Caco-2 (cell line): ENCODE data around the gene KPNA2. TPM values are rescaled to one million over a fixed set of nuclear protein-coding genes. Genes with fewer than 3 reads are reported as not detected.
A peak's percentile ranks its signal among the peaks of the same experiment; 100 is the strongest.
"Not testable (repeated sequence)": the region's sequence is repeated elsewhere in the genome, so short reads cannot be mapped to it uniquely, and the experiment has no call there.

ENCODE experiments used
- BruUV-seq: library from RNA; stranded (reverse); fragments of 400-500 nt; replicated peaks from 2 replicates; lab custom pipeline; 2021; lab: Mats Ljungman, UMichigan
- CTCF ChIA-PET: fragments of 300-600 bp; sonication (Branson Sonifier 250); formaldehyde crosslinking; loops from one replicate; lab custom pipeline; 2022; ENCODE audit warnings: antibody characterized with exemption; lab: Charles Lee
- POLR2A ChIA-PET: fragments of 300-600 bp; sonication (Branson Sonifier 250); formaldehyde crosslinking; loops from one replicate; lab custom pipeline; 2022; ENCODE audit warnings: antibody characterized with exemption; lab: Charles Lee
- DNase-seq, 2 experiments: peaks; one replicate each; pipeline versions ENCODE4 v3.0.0 to v3.0.0-alpha.2; 2020 to 2022
- H3K27me3 ChIP-seq: replicated peaks from 2 replicates; pipeline ENCODE4 v1.6.0; 2011; ENCODE audit warnings: low read length; ENCODE audit not compliant: control insufficient read depth, insufficient read depth
- H3K36me3 ChIP-seq: 2 replicates; pipeline ENCODE4 v1.5.1; 2011; ENCODE audit warnings: low read length; ENCODE audit not compliant: control insufficient read depth, insufficient read depth
- H3K4me1 ChIP-seq: fragments of 250-450 bp; sonication (Bioruptor Pico); 2 replicates; pipeline ENCODE4 v1.5.1; 2020; ENCODE audit warnings: mild to moderate bottlenecking
- H3K4me3 ChIP-seq: 2 replicates; pipeline ENCODE4 v1.5.1; 2011; ENCODE audit warnings: low read depth, mild to moderate bottlenecking, control low read depth, low read length
- H3K9me3 ChIP-seq: fragments of 250-450 bp; sonication (Bioruptor Pico); 2 replicates; pipeline ENCODE4 v1.5.1; 2020; ENCODE audit warnings: mild to moderate bottlenecking, moderate library complexity
- H3K27ac Mint-ChIP-seq: one replicate; pipeline ENCODE4 v1.8.0; 2022; ENCODE audit warnings: mixed read lengths; ENCODE audit not compliant: unreplicated experiment
- H3K27me3 Mint-ChIP-seq: one replicate; pipeline ENCODE4 v1.8.0; 2022; ENCODE audit warnings: mixed read lengths; ENCODE audit not compliant: insufficient read depth, unreplicated experiment
- H3K36me3 Mint-ChIP-seq: one replicate; pipeline ENCODE4 v1.8.0; 2022; ENCODE audit warnings: mild to moderate bottlenecking, mixed read lengths; ENCODE audit not compliant: insufficient read depth, unreplicated experiment
- H3K4me1 Mint-ChIP-seq: one replicate; pipeline ENCODE4 v1.8.0; 2022; ENCODE audit warnings: low read depth, mixed read lengths; ENCODE audit not compliant: unreplicated experiment
- H3K4me3 Mint-ChIP-seq: one replicate; pipeline ENCODE4 v1.8.0; 2022; ENCODE audit warnings: mild to moderate bottlenecking, moderate library complexity, mixed read lengths; ENCODE audit not compliant: unreplicated experiment
- H3K9me3 Mint-ChIP-seq: one replicate; pipeline ENCODE4 v1.8.0; 2022; ENCODE audit warnings: mixed read lengths; ENCODE audit not compliant: unreplicated experiment
- intact Hi-C: fragments of 100-400 bp; cut with micrococcal nuclease; formaldehyde crosslinking; loops from one replicate; pipeline ENCODE4 v1.10.0; 2022; ENCODE audit not compliant: unreplicated experiment
- total RNA-seq: library from RNA; stranded (reverse); gene quantifications from 2 replicates; pipeline ENCODE4 v1.2.3, GENCODE V29; 2022
- TF ChIP-seq, protein P1 (sequence below), 2 experiments: fragments of 200-600 bp in 1 of 2; IDR thresholded peaks; 1 replicate in 1 of 2; 2 replicates in 1 of 2; pipeline versions ENCODE4 v1.5.1 to v1.8.0; 2011 to 2022; ENCODE audit warnings: antibody characterized with exemption in 1 of 2, control low read depth in 1 of 2, inconsistent platforms in 1 of 2, low read depth in 1 of 2, low read length in 1 of 2, mild to moderate bottlenecking in 1 of 2, moderate library complexity in 1 of 2; ENCODE audit not compliant: insufficient read depth in 1 of 2, severe bottlenecking in 1 of 2, unreplicated experiment in 1 of 2

The KPNA2 gene
- total RNA-seq, 1 experiment from 2014 or later, result 339 TPM

DNA sequence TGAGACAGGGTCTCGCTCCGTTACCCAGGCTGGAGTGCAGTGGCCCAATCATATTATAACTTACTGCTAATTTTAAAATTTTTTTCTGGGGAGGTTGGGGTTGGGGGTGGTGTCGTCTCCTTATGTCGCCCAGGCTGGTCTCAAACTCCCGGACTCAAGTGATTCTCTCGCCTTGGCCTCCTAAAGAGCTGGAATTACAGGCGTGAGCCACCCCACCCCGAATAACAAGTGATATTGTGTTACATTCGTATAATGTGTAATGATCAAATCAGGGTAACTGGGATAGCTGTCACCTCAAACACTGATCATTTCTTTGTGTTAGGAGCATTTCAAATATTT lies 16.2 kb upstream of the KPNA2 start:
- H3K9me3 ChIP-seq, result no peaks in the 10 kb centered on the region

GRCh38 chr17:68019675-68020408 lies 15.7 kb upstream of the KPNA2 start:
- Histone ChIP-seq H3K4me3 (peak overlapping the region; percentile 63), H3K9me3 (no peaks in the 10 kb centered on the region), H3K36me3 (no peaks in the 10 kb centered on the region), H3K27me3 (no peaks in the 10 kb centered on the region), H3K4me1 (0 out of 2 replicates have a peak, but pooled peaks cover 4% of the 10 kb centered on the region)
- ChIA-PET POLR2A (interaction anchor here (0.5 to 1.7 kb wide), 8 partner anchors 11 to 368 kb away, joined by 3 to 15 read pairs (median 6); partner anchors contain the start of genes ARSG, KPNA2 and SLC16A6), CTCF (interaction anchor here (0.5 to 1.4 kb wide), 6 partner anchors 14 to 559 kb away, joined by 3 to 7 read pairs (median 4); partner anchors contain the start of genes C17orf58 and KPNA2)
- TF ChIP-seq, protein P1, sequence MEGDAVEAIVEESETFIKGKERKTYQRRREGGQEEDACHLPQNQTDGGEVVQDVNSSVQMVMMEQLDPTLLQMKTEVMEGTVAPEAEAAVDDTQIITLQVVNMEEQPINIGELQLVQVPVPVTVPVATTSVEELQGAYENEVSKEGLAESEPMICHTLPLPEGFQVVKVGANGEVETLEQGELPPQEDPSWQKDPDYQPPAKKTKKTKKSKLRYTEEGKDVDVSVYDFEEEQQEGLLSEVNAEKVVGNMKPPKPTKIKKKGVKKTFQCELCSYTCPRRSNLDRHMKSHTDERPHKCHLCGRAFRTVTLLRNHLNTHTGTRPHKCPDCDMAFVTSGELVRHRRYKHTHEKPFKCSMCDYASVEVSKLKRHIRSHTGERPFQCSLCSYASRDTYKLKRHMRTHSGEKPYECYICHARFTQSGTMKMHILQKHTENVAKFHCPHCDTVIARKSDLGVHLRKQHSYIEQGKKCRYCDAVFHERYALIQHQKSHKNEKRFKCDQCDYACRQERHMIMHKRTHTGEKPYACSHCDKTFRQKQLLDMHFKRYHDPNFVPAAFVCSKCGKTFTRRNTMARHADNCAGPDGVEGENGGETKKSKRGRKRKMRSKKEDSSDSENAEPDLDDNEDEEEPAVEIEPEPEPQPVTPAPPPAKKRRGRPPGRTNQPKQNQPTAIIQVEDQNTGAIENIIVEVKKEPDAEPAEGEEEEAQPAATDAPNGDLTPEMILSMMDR (IDR thresholded peaks at IDR 0.05; ENCODE audit: insufficient read depth in 1 of 2, low read depth in 1 of 2, low read length in 1 of 2, severe bottlenecking in 1 of 2, unreplicated experiment in 1 of 2), result peak; percentile 43 to 70
- H3K36me3 Mint-ChIP-seq, result peaks cover 18% of the 10 kb centered on the region
- peaks cover 3% of the 10 kb centered on the region for H3K27me3 Mint-ChIP-seq
- intact Hi-C loops, result loop anchor here (1.0 kb wide), 2 partner anchors 14 to 27 kb away; no protein-coding TSS in a partner anchor
- BruUV-seq, result TSS peak; percentile 100
- H3K4me3 Mint-ChIP-seq, result peak overlapping the region; percentile 92
- peak; percentile 96 to 99 for DNase-seq
- peak overlapping the region; percentile 96 for H3K27ac Mint-ChIP-seq
- H3K9me3 Mint-ChIP-seq, result no peaks in the 10 kb centered on the region
- H3K4me1 Mint-ChIP-seq, result peaks cover 9% of the 10 kb centered on the region

More for the DNA sequence above, 16.2 kb upstream of the KPNA2 start:
- Mint-ChIP-seq H3K9me3 (no peaks in the 10 kb centered on the region), H3K4me3 (peak overlapping the region; percentile 92), H3K4me1 (peaks cover 9% of the 10 kb centered on the region), H3K36me3 (peaks cover 18% of the 10 kb centered on the region), H3K27me3 (peaks cover 3% of the 10 kb centered on the region), H3K27ac (peak overlapping the region; percentile 96)
- ChIA-PET CTCF (interaction anchor here (1.0 to 1.4 kb wide), 2 partner anchors 15 to 157 kb away, joined by 3 read pairs; no protein-coding TSS in a partner anchor), POLR2A (interaction anchor here (0.5 to 1.7 kb wide), 5 partner anchors 14 to 369 kb away, joined by 3 to 12 read pairs (median 5); partner anchors contain the start of gene KPNA2)
- TF ChIP-seq, protein P1 (IDR thresholded peaks at IDR 0.05; ENCODE audit: insufficient read depth in 1 of 2, low read depth in 1 of 2, low read length in 1 of 2, severe bottlenecking in 1 of 2, unreplicated experiment in 1 of 2), result no peak
- Histone ChIP-seq H3K4me1 (0 out of 2 replicates have a peak, but pooled peaks cover 4% of the 10 kb centered on the region), H3K4me3 (no peak overlapping the region), H3K27me3 (no peaks in the 10 kb centered on the region), H3K36me3 (no peaks in the 10 kb centered on the region)
- BruUV-seq, result no TSS peak
- intact Hi-C loops, result no loop called here
- peak in 1 of 2 experiments; percentile 26 for DNase-seq

DNA sequence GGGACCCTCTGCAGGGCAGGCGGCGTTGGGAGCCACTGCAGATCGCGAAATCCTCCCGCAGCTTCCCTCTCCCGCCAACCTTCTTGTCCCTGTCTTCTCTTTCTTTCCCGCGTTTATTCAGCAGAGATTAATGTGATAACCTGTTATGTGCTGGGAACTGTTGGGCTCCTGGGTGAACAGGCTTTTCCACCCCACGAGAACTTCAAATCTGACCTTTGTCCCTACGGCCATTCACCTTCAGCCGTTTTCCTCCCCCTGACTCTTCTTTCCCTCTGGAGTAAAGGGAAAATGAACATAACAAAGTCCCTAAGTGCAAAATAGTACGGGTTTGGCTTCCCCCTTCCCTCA lies 15.2 kb upstream of the KPNA2 start:
- TF ChIP-seq, protein P1 (IDR thresholded peaks at IDR 0.05; ENCODE audit: insufficient read depth in 1 of 2, low read depth in 1 of 2, low read length in 1 of 2, severe bottlenecking in 1 of 2, unreplicated experiment in 1 of 2), result no peak
- Histone ChIP-seq H3K4me1 (0 out of 2 replicates have a peak, but pooled peaks cover 4% of the 10 kb centered on the region), H3K4me3 (peak overlapping the region; percentile 63), H3K27me3 (no peaks in the 10 kb centered on the region), H3K36me3 (no peaks in the 10 kb centered on the region), H3K9me3 (no peaks in the 10 kb centered on the region)
- BruUV-seq, result TSS peak; percentile 95
- Mint-ChIP-seq H3K27ac (peak overlapping the region; percentile 96), H3K27me3 (peaks cover 3% of the 10 kb centered on the region), H3K4me3 (peak overlapping the region; percentile 92), H3K9me3 (no peaks in the 10 kb centered on the region), H3K36me3 (peaks cover 18% of the 10 kb centered on the region), H3K4me1 (peaks cover 9% of the 10 kb centered on the region)
- POLR2A ChIA-PET, result interaction anchor here (0.5 to 1.7 kb wide), 7 partner anchors 11 to 271 kb away, joined by 3 to 15 read pairs (median 6); partner anchors contain the start of genes ARSG, KPNA2 and SLC16A6
- peak in 1 of 2 experiments; percentile 56 for DNase-seq
- CTCF ChIA-PET, result interaction anchor here (0.5 to 1.4 kb wide), 6 partner anchors 14 to 558 kb away, joined by 3 to 7 read pairs (median 4); partner anchors contain the start of genes C17orf58 and KPNA2
- intact Hi-C loops, result loop anchor here (1.0 kb wide), 2 partner anchors 14 to 27 kb away; no protein-coding TSS in a partner anchor

DNA sequence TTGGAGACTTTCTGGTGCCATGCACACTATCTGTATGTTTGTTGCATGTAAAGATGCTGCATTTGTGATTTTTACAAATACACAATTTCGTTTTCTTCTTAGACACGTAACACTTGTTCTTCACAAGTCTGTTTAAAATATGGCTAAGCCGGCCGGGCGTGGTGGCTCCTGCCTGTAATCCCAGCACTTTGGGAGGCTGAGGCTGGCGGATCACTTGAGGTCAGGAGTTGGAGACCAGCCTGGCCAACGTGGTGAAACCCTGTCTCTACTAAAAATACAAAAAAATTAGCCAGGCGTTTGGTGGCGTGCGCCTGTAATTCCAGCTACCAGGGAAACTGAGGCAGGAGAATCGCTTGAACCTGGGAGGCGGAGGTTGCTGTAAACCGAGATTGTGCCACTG lies 14.7 kb upstream of the KPNA2 start:
- not testable (repeated sequence) for BruUV-seq, H3K4me1 Mint-ChIP-seq, H3K27me3 ChIP-seq, H3K27me3 Mint-ChIP-seq, DNase-seq, H3K9me3 Mint-ChIP-seq, H3K4me1 ChIP-seq, H3K9me3 ChIP-seq, H3K36me3 ChIP-seq
- H3K27ac Mint-ChIP-seq, result peak overlapping the region; percentile 96
- H3K36me3 Mint-ChIP-seq, result peaks cover 18% of the 10 kb centered on the region
- peak overlapping the region; percentile 92 for H3K4me3 Mint-ChIP-seq
- peak overlapping the region; percentile 63 for H3K4me3 ChIP-seq
- CTCF ChIA-PET, result interaction anchor here (0.7 to 1.4 kb wide), 3 partner anchors 13 to 305 kb away, joined by 3 to 7 read pairs (median 4); no protein-coding TSS in a partner anchor
- POLR2A ChIA-PET, result interaction anchor here (0.7 to 1.7 kb wide), 2 partner anchors 14 to 15 kb away, joined by 3 to 12 read pairs; partner anchors contain the start of gene KPNA2
- intact Hi-C loops, result loop anchor here (1.0 kb wide), 2 partner anchors 14 to 27 kb away; no protein-coding TSS in a partner anchor
